Measurements from ENCODE around the gene EIF3D.

DNA sequence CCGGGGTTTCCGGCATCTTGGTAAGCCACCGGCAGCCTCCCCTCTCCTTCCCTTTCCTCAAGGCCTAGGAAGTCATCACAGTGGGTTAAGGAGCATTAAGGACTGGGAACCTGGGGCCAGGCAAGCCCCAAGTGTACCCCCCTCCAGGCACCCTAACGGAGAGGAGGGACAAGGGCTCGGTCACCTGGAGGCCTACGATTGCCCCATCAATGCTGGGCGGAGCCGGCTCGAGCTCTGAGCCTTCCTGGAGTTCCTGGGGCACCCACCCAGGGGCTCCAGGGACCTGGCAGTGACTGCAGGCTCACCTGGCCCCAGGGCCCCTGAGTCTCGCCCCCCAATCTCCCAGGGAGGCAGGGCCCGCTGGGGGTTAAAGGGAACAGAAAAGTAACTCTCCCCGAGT lies 34.5 kb upstream of the EIF3D start:
- TF ChIP-seq POLR2A (IDR thresholded peaks at IDR 0.05; ENCODE audit: low read depth, low read length), result no peak
- TF ChIP-seq POLR2AphosphoS5 (IDR thresholded peaks at IDR 0.05; ENCODE audit: low read depth, low read length), result no peak

All from GM12892 (cell line).